NCI-H226 (cell line): ENCODE data around the gene HOXB2.

Experiments
- DNase-seq: peaks from one replicate; pipeline ENCODE4 v3.0.0-alpha.2; 2015

HOXB2 gene

GRCh38 chr17:48565022-48565554 lies 20.2 kb upstream of the HOXB2 start:
- DNase-seq = no peak

- DNase-seq = no peak
Measured at GRCh38 chr17:48564188-48565021, 19.5 kb upstream of the HOXB2 start.

- no peak for DNase-seq
Measured at GRCh38 chr17:48563867-48564187, 18.9 kb upstream of the HOXB2 start.

GRCh38 chr17:48563385-48563838 lies 18.5 kb upstream of the HOXB2 start:
- no peak for DNase-seq

- no peak for DNase-seq
Measured at GRCh38 chr17:48562934-48563333, 18.0 kb upstream of the HOXB2 start.

- no peak for DNase-seq
Measured at GRCh38 chr17:48561884-48562810, 17.2 kb upstream of the HOXB2 start.

- no peak for DNase-seq
Measured at GRCh38 chr17:48559840-48560817, 15.2 kb upstream of the HOXB2 start.

- no peak for DNase-seq
Measured at GRCh38 chr17:48559122-48559839, 14.4 kb upstream of the HOXB2 start.

- DNase-seq = no peak
Measured at GRCh38 chr17:48558831-48559121, 13.9 kb upstream of the HOXB2 start.

- no peak for DNase-seq
Measured at GRCh38 chr17:48558057-48558830, 13.3 kb upstream of the HOXB2 start.

GRCh38 chr17:48556576-48557401 lies 11.9 kb upstream of the HOXB2 start:
- DNase-seq = no peak

GRCh38 chr17:48556229-48556575 lies 11.3 kb upstream of the HOXB2 start:
- DNase-seq = no peak

GRCh38 chr17:48555258-48556228 lies 10.6 kb upstream of the HOXB2 start:
- DNase-seq = peak; percentile 79

- no peak for DNase-seq
Measured at GRCh38 chr17:48554412-48555257, 9.7 kb upstream of the HOXB2 start.

- no peak for DNase-seq
Measured at GRCh38 chr17:48553826-48554225, 8.9 kb upstream of the HOXB2 start.

GRCh38 chr17:48553190-48553547 lies 8.3 kb upstream of the HOXB2 start:
- DNase-seq = no peak

GRCh38 chr17:48552466-48553189 lies 7.7 kb upstream of the HOXB2 start:
- DNase-seq = no peak
